Gastrocnemius medialis (tissue), 4 donors: ENCODE data around the gene ZNF574.

Experiments
- CTCF ChIP-seq, 5 experiments: fragments of 450-650 bp in 3 of 5; fragments of 200-600 bp in 2 of 5; sonication (generic) in 2 of 5; IDR thresholded peaks in 4 of 5; conservative IDR thresholded peaks in 1 of 5; 1 replicate in 4 of 5; 2 replicates in 1 of 5; pipeline ENCODE4 v1.5.1; 2016 to 2019; ENCODE audit warnings: antibody characterized with exemption in 5 of 5, mild to moderate bottlenecking in 3 of 5, moderate library complexity in 3 of 5
- POLR2A ChIP-seq, 2 donors: fragments of 450-650 bp; IDR thresholded peaks; one replicate each; pipeline ENCODE4 v1.6.1; 2017; ENCODE audit warnings: antibody characterized with exemption in 2 of 2, mild to moderate bottlenecking in 2 of 2, moderate library complexity in 2 of 2

- TF ChIP-seq CTCF (IDR thresholded peaks at IDR 0.05 in 4 of 5, conservative IDR thresholded peaks at IDR 0.05 in 1 of 5) (no peak), POLR2A (IDR thresholded peaks at IDR 0.05) (no peak)
These were observed 10.9 kb upstream of the ZNF574 start for GRCh38 chr19:42065051-42065450.
